GM12865 (cell line): ENCODE results near the gene ITGB7.

Experiments used
- DNase-seq: peaks from one replicate; pipeline ENCODE4 v3.0.0; 2010; ENCODE audit warnings: low read depth
- H3K4me3 ChIP-seq: 2 replicates; pipeline ENCODE4 v1.5.1; 2011; ENCODE audit warnings: mild to moderate bottlenecking, low read depth, low read length, control low read depth
- TF ChIP-seq, protein P1 (sequence below): IDR thresholded peaks from 2 replicates; pipeline ENCODE4 v1.5.1; 2011; ENCODE audit warnings: low read length, control low read depth, low read depth, inconsistent platforms; ENCODE audit not compliant: insufficient read depth; ENCODE audit errors: missing control alignments

Gene ITGB7

GRCh38 chr12:53207042-53207441 lies at the start of gene ITGB7:
Gene ITGB7, minus strand, starts transcription at chr12:53207251. Its CDS starts 6,808 bp downstream, at chr12:53200443.
- TF ChIP-seq, protein P1, sequence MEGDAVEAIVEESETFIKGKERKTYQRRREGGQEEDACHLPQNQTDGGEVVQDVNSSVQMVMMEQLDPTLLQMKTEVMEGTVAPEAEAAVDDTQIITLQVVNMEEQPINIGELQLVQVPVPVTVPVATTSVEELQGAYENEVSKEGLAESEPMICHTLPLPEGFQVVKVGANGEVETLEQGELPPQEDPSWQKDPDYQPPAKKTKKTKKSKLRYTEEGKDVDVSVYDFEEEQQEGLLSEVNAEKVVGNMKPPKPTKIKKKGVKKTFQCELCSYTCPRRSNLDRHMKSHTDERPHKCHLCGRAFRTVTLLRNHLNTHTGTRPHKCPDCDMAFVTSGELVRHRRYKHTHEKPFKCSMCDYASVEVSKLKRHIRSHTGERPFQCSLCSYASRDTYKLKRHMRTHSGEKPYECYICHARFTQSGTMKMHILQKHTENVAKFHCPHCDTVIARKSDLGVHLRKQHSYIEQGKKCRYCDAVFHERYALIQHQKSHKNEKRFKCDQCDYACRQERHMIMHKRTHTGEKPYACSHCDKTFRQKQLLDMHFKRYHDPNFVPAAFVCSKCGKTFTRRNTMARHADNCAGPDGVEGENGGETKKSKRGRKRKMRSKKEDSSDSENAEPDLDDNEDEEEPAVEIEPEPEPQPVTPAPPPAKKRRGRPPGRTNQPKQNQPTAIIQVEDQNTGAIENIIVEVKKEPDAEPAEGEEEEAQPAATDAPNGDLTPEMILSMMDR = no peak
- peak; percentile 93 for DNase-seq
- H3K4me3 ChIP-seq = peak within 1 kb of the TSS; percentile 65

DNA sequence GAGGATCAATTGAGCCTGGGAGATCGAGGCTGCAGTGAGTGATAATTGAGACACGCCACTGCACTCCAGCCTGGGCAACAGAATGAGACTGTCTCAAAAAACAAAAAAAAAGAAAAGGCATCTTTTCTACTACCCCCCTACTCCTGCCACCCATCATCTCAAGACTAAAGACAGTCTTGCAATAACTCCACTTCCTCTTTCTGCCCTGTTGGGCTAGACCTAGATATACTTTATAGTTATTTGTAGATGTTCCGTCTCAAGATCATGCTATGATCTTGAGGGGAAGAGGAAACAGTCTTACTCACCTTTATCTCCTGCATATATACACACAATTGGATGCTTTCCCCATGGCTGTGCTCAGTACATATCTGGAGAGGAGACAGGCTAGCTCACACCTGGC lies 48.9 kb upstream of the ITGB7 start:
- no peak overlapping the region for H3K4me3 ChIP-seq
- DNase-seq = peak; percentile 59
- TF ChIP-seq, protein P1 = no peak

DNA sequence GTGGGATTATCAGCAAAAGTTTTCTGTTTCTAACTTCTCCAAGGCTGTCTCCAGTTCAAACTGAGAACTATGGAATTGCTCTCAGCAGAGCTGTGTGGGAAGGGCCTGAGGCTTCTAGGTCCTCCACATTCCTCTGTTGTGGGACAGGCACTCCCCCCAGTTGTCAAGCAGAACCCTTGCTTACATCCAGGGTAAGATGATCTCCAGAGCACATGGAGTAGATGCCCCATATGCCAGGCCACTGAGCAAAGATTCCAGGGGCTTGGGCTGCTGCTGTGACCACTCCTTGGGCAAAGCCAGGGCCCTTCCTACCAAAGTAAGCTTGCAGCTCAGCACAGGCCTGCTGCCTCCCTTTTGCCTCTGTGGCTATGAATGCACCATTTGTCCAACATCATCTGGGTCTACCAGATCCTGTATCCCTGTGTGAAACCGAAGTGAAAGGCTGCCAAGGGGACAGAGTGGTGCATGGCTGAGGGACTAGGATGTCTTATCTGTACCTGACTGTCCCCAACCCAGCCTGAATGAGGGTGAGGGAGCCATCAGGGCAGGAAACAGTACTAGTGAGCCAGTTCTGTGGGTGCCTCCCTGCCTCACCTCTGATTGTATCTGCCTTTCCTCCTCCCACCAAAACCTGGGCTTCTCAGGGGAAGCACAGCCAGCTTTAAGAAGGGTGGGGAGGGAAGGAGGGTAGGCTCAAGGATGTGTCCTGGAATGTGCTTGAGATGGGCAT lies 47.9 kb upstream of the ITGB7 start:
- no peak for DNase-seq
- TF ChIP-seq, protein P1 = no peak
- no peak overlapping the region for H3K4me3 ChIP-seq

DNA sequence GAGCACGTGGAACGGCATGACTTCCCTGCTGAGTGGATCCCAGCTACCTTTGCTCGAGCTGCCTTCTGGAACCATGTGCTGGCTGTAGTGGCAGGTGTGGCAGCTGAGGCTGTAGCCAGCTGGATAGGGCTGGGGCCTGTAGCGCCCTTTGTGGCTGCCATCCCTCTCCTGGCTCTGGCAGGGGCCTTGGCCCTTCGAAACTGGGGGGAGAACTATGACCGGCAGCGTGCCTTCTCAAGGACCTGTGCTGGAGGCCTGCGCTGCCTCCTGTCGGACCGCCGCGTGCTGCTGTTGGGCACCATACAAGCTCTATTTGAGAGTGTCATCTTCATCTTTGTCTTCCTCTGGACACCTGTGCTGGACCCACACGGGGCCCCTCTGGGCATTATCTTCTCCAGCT lies 46.2 kb upstream of the ITGB7 start:
- no peak for DNase-seq
- TF ChIP-seq, protein P1 = no peak
- H3K4me3 ChIP-seq = no peak overlapping the region

DNA sequence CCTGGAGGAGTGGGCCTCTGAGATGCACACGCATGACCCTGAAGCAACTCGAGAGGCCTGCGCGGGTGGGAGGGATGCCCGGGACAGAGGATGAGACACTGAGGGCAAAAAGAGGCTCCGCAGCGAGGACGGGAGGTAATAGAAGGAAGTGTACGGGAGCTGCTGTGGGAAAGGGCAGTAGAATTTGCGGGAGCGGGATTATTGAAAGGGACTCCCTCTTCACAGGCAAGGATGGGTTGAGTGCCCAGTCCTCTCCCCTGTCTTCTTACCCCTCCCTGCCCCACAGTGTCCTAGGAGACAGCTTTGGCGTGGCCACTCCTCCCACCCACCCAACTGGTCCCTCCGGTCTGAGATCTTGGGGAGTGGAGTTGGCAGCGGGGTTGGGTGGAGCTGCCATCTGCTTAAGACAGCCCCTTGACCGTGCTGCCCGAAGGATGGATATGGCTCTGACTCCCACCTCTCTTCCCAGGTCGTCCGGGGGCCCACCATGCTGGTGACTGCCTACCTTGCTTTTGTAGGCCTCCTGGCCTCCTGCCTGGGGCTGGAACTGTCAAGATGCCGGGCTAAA lies 45.4 kb upstream of the ITGB7 start:
- peak overlapping the region; percentile 75 for H3K4me3 ChIP-seq
- TF ChIP-seq, protein P1 = no peak
- no peak for DNase-seq

DNA sequence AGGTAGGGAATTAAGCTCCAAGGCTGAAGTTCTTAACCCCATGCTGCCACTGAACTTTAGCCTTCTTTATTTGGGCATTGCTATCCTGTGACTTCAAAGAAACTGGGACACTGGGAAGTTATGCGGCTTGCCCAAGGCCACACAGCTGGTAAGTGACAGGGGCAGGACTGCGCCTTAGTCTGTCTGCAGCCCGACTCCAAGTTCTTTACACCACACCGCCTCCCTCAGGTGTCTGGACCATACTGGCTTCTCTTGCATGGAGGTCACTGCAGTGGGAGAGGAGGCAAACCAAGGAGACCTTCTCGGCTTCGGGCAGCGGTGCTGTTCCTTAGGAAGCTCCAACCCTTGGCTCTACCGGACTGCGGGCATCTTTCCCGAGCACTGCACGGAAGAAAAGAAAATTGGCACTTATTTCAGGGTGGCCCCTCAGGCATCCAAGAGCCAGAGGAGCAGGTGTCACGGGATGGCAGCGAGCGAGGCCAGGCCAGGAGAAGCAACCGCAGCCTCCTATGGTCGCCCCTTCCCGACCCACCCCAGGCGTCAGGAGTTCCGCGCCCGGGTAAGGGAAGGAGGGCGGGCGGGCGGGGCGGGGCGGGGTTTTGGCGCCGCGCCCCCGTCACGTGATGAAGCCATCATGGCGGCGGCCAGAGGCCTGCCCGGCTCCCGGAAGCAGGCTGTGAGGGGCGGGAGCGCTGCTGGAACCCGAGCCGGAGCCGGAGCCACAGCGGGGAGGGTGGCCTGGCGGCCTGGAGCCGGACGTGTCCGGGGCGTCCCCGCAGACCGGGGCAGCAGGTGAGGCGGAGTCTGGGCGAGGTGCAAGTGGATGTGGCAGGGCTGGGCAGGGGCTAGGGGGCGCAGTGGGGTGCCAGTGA lies 44.7 kb upstream of the ITGB7 start:
- peak; percentile 85 for DNase-seq
- TF ChIP-seq, protein P1 = peak; percentile 39
- H3K4me3 ChIP-seq = peak overlapping the region; percentile 75
